SK-N-SH (cell line): ENCODE measurements around the gene SRBD1. TPM values are rescaled to one million over a fixed set of nuclear protein-coding genes. Genes with fewer than 3 reads are reported as not detected.

Source experiments
- CTCF ChIA-PET: fragments of 300-600, 350-600 bp; formaldehyde crosslinking; extraction: SDS; loops from one replicate; lab custom pipeline; 2021; lab: Yijun Ruan, JAX
- POLR2A ChIA-PET: fragments of 350-600 bp; sonication (Branson Sonifier 250); formaldehyde crosslinking; extraction: SDS; loops from one replicate; lab custom pipeline; 2020; ENCODE audit warnings: antibody characterized with exemption, inconsistent platforms; lab: Yijun Ruan, JAX
- DNase-seq: peaks from one replicate; pipeline ENCODE4 v3.0.0; 2012
- H2AFZ ChIP-seq: fragments of 200-600 bp; sonication (generic); 2 replicates; pipeline ENCODE4 v1.8.1; 2016; ENCODE audit warnings: antibody characterized with exemption, mild to moderate bottlenecking, low read depth
- H3F3A ChIP-seq: fragments of 200-600 bp; sonication (generic); replicated peaks from 2 replicates; pipeline ENCODE3; 2016; ENCODE audit warnings: antibody characterized with exemption, mild to moderate bottlenecking; ENCODE audit not compliant: insufficient read depth
- H3K27ac ChIP-seq, 2 experiments: fragments of 200-500 bp in 1 of 2; fragments of 200-600 bp in 1 of 2; sonication (Bioruptor generic) in 1 of 2; sonication (generic), shearing (Covaris generic) in 1 of 2; 2 replicates each; pipeline versions ENCODE4 v1.5.1 to v1.6.1; 2014 to 2016; ENCODE audit warnings: low read depth in 2 of 2, inconsistent platforms in 1 of 2, low read length in 1 of 2, mild to moderate bottlenecking in 1 of 2, mixed read lengths in 1 of 2
- H3K27me3 ChIP-seq: fragments of 200-600 bp; sonication (generic), shearing (Covaris generic); 2 replicates; pipeline ENCODE4 v1.6.1; 2016; ENCODE audit warnings: mixed run types; ENCODE audit not compliant: insufficient read depth
- H3K36me3 ChIP-seq, 2 experiments: fragments of 200-500 bp in 1 of 2; fragments of 200-600 bp in 1 of 2; sonication (Bioruptor generic) in 1 of 2; sonication (generic) in 1 of 2; replicated peaks in 1 of 2; 2 replicates each; pipeline versions ENCODE3 to v1.5.1; 2014 to 2016; ENCODE audit warnings: low read length in 1 of 2, mild to moderate bottlenecking in 1 of 2; ENCODE audit not compliant: insufficient read depth in 2 of 2, control insufficient read depth in 1 of 2
- H3K4me1 ChIP-seq, 2 experiments: fragments of 200-500 bp in 1 of 2; fragments of 200-600 bp in 1 of 2; sonication (Bioruptor generic) in 1 of 2; sonication (generic), shearing (Covaris generic) in 1 of 2; 2 replicates each; pipeline versions ENCODE4 v1.5.1 to v1.6.1; 2014 to 2016; ENCODE audit warnings: low read depth in 1 of 2, low read length in 1 of 2, mixed run types in 1 of 2; ENCODE audit not compliant: insufficient read depth in 2 of 2, control insufficient read depth in 1 of 2
- H3K4me2 ChIP-seq: fragments of 200-600 bp; sonication (generic), shearing (Covaris generic); 2 replicates; pipeline ENCODE4 v1.6.1; 2017; ENCODE audit warnings: mixed run types
- H3K4me3 ChIP-seq, 2 experiments: fragments of 200-500 bp in 1 of 2; fragments of 200-600 bp in 1 of 2; sonication (Bioruptor generic) in 1 of 2; sonication (generic), shearing (Covaris generic) in 1 of 2; 2 replicates each; pipeline versions ENCODE4 v1.5.1 to v1.8.1; 2014 to 2016; ENCODE audit warnings: low read depth in 2 of 2, inconsistent platforms in 1 of 2, low read length in 1 of 2, mild to moderate bottlenecking in 1 of 2, mixed read lengths in 1 of 2, moderate library complexity in 1 of 2
- H3K79me2 ChIP-seq: fragments of 200-600 bp; sonication (generic); 2 replicates; pipeline ENCODE4 v1.8.1; 2017; ENCODE audit warnings: mild to moderate bottlenecking; ENCODE audit not compliant: insufficient read depth
- H3K9ac ChIP-seq: fragments of 200-600 bp; sonication (generic); 2 replicates; pipeline ENCODE4 v1.6.1; 2017; ENCODE audit warnings: mixed run types
- H3K9me2 ChIP-seq: fragments of 200-600 bp; sonication (generic); 2 replicates; pipeline ENCODE4 v1.6.1; 2017; ENCODE audit warnings: mixed run types
- H3K9me3 ChIP-seq: fragments of 200-600 bp; sonication (generic); 2 replicates; pipeline ENCODE4 v1.6.1; 2017; ENCODE audit warnings: mixed run types, mild to moderate bottlenecking, moderate library complexity
- H4K20me1 ChIP-seq: fragments of 200-600 bp; sonication (generic); 2 replicates; pipeline ENCODE4 v1.6.1; 2017; ENCODE audit warnings: mild to moderate bottlenecking, mixed run types; ENCODE audit not compliant: insufficient read depth
- CHD2 ChIP-seq: fragments of 150-350 bp; IDR thresholded peaks from 2 replicates; pipeline ENCODE4 v1.6.1; 2018; ENCODE audit warnings: low read length; ENCODE audit not compliant: partially characterized antibody
- EP300 ChIP-seq, 2 experiments: IDR thresholded peaks; 2 replicates each; pipeline versions ENCODE4 v1.4.0 to v1.6.1; 2012; ENCODE audit warnings: borderline replicate concordance in 1 of 2, low read depth in 1 of 2, low read length in 1 of 2
- EZH2phosphoT487 ChIP-seq: fragments of 200-600 bp; sonication (generic); IDR thresholded peaks from 2 replicates; pipeline ENCODE4 v1.6.1; 2017; ENCODE audit warnings: low read depth, mixed run types, mild to moderate bottlenecking, antibody characterized with exemption, moderate library complexity, borderline replicate concordance
- FOXJ3 ChIP-seq: sonication (generic); formaldehyde crosslinking; IDR thresholded peaks from 2 replicates; pipeline ENCODE4 v1.5.1; 2020; ENCODE audit warnings: mild to moderate bottlenecking, missing genetic modification reagents
- FOXM1 ChIP-seq: IDR thresholded peaks from 2 replicates; pipeline ENCODE4 v1.4.0; 2012; ENCODE audit warnings: low read depth, mild to moderate bottlenecking
- GABPA ChIP-seq: IDR thresholded peaks from 2 replicates; pipeline ENCODE4 v1.4.0; 2012; ENCODE audit warnings: low read depth, mild to moderate bottlenecking
- JUND ChIP-seq: IDR thresholded peaks from 2 replicates; pipeline ENCODE4 v1.4.0; 2012
- NRF1 ChIP-seq: IDR thresholded peaks from 2 replicates; pipeline ENCODE4 v1.6.1; 2012; ENCODE audit warnings: low read depth, mild to moderate bottlenecking, low read length
- RCOR1 ChIP-seq: fragments of 150-350 bp; IDR thresholded peaks from 2 replicates; pipeline ENCODE4 v1.6.1; 2017; ENCODE audit warnings: antibody characterized with exemption, low read length
- RXRA ChIP-seq: IDR thresholded peaks from 2 replicates; pipeline ENCODE4 v1.4.0; 2012; ENCODE audit warnings: low read depth, mild to moderate bottlenecking, borderline replicate concordance
- SIN3A ChIP-seq: IDR thresholded peaks from 2 replicates; pipeline ENCODE4 v1.6.1; 2012; ENCODE audit warnings: low read depth, mild to moderate bottlenecking, low read length, moderate library complexity, borderline replicate concordance
- TEAD4 ChIP-seq: IDR thresholded peaks from 2 replicates; pipeline ENCODE4 v1.4.0; 2012; ENCODE audit warnings: mild to moderate bottlenecking, borderline replicate concordance; ENCODE audit not compliant: insufficient read depth
- YY1 ChIP-seq: IDR thresholded peaks from 2 replicates; pipeline ENCODE4 v1.4.0; 2012; ENCODE audit warnings: low read depth, mild to moderate bottlenecking
- WGBS: methylation state at CpG from one replicate; pipeline ENCODE4 v1.1.6; 2017; ENCODE audit warnings: low lambda C conversion rate; 5-methylcytosine and 5-hydroxymethylcytosine counted together
- polyA plus RNA-seq, 3 experiments: library from polyadenylated mRNA; depleted of rRNA; stranded (reverse); fragments of >200 nt; gene quantifications; 2 replicates each; pipeline ENCODE4 v1.2.3, GENCODE V29; 2012
- TF ChIP-seq, protein P1 (sequence below): IDR thresholded peaks from 2 replicates; pipeline ENCODE4 v1.4.0; 2012; ENCODE audit warnings: low read depth
- TF ChIP-seq, protein P2 (sequence below): fragments of 150-350 bp; IDR thresholded peaks from 2 replicates; pipeline ENCODE4 v1.6.1; 2016; ENCODE audit warnings: mild to moderate bottlenecking, low read depth, low read length
- TF ChIP-seq, protein P3 (sequence below): IDR thresholded peaks from 2 replicates; pipeline ENCODE4 v1.6.1; 2012; ENCODE audit warnings: mild to moderate bottlenecking, low read depth, low read length, moderate library complexity
- TF ChIP-seq, protein P4 (sequence below): IDR thresholded peaks from 2 replicates; pipeline ENCODE4; 2012
- TF ChIP-seq, protein P5 (sequence below): IDR thresholded peaks from 2 replicates; pipeline ENCODE4 v1.4.0; 2012; ENCODE audit warnings: low read depth, borderline replicate concordance
- TF ChIP-seq, protein P6 (sequence below): fragments of 200-600 bp; sonication (generic); IDR thresholded peaks from 2 replicates; pipeline ENCODE4 v1.6.1; 2017; ENCODE audit warnings: antibody characterized with exemption, mild to moderate bottlenecking, moderate library complexity
- TF ChIP-seq, protein P7 (sequence below): IDR thresholded peaks from 2 replicates; pipeline ENCODE4 v1.4.0; 2012; ENCODE audit warnings: low read depth, borderline replicate concordance

SRBD1 gene
- polyA plus RNA-seq, 1 of the 3 experiments (the other 2 are of a cell fraction): 3.2 TPM

DNA sequence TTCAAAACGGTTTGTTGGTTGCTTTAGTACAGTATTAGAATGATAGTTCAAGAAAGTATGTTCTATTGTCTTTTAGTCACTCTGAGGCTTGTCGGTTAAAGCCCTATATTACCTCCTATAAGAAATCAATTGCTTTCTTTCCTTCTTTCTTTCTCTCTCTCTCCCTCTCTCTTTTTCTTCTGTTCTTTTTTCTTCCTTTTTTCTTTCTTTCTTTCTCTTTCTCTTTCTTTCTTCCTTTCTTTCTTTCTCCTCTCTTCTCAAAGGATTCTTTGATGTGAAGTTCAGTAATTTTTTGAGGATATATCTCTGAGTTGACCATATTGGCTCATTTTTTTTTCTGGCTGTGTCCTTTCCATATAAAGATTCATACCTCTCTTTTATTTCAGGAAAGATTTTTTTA, 249.4 kb downstream of the SRBD1 start:
- Histone ChIP-seq H3K9me3 (no peaks in the 10 kb centered on the region), H3K27ac (no peak overlapping the region), H3K4me2 (no peak overlapping the region), H3K36me3 (no peaks in the 10 kb centered on the region), H4K20me1 (no peaks in the 10 kb centered on the region), H2AFZ (no peak overlapping the region), H3K9me2 (no peaks in the 10 kb centered on the region), H3F3A (no peaks in the 10 kb centered on the region), H3K4me1 (no peaks in the 10 kb centered on the region; a peak in 2 of 4 replicates), H3K9ac (no peak overlapping the region), H3K4me3 (no peak overlapping the region), H3K79me2 (no peaks in the 10 kb centered on the region), H3K27me3 (no peaks in the 10 kb centered on the region)
- POLR2A ChIA-PET: no interaction called here
- no peak for DNase-seq
- CTCF ChIA-PET: interaction anchor here (1.0 kb wide), 1 partner anchor 190 kb away, joined by 4 read pairs; no protein-coding TSS in a partner anchor
- TF ChIP-seq JUND: no peak
- TF ChIP-seq GABPA: no peak
- TF ChIP-seq TEAD4: no peak
- no peak for TF ChIP-seq NRF1
- TF ChIP-seq, protein P1, sequence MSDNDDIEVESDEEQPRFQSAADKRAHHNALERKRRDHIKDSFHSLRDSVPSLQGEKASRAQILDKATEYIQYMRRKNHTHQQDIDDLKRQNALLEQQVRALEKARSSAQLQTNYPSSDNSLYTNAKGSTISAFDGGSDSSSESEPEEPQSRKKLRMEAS: no peak
- TF ChIP-seq, protein P2, sequence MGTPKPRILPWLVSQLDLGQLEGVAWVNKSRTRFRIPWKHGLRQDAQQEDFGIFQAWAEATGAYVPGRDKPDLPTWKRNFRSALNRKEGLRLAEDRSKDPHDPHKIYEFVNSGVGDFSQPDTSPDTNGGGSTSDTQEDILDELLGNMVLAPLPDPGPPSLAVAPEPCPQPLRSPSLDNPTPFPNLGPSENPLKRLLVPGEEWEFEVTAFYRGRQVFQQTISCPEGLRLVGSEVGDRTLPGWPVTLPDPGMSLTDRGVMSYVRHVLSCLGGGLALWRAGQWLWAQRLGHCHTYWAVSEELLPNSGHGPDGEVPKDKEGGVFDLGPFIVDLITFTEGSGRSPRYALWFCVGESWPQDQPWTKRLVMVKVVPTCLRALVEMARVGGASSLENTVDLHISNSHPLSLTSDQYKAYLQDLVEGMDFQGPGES: no peak
- TF ChIP-seq, protein P3, sequence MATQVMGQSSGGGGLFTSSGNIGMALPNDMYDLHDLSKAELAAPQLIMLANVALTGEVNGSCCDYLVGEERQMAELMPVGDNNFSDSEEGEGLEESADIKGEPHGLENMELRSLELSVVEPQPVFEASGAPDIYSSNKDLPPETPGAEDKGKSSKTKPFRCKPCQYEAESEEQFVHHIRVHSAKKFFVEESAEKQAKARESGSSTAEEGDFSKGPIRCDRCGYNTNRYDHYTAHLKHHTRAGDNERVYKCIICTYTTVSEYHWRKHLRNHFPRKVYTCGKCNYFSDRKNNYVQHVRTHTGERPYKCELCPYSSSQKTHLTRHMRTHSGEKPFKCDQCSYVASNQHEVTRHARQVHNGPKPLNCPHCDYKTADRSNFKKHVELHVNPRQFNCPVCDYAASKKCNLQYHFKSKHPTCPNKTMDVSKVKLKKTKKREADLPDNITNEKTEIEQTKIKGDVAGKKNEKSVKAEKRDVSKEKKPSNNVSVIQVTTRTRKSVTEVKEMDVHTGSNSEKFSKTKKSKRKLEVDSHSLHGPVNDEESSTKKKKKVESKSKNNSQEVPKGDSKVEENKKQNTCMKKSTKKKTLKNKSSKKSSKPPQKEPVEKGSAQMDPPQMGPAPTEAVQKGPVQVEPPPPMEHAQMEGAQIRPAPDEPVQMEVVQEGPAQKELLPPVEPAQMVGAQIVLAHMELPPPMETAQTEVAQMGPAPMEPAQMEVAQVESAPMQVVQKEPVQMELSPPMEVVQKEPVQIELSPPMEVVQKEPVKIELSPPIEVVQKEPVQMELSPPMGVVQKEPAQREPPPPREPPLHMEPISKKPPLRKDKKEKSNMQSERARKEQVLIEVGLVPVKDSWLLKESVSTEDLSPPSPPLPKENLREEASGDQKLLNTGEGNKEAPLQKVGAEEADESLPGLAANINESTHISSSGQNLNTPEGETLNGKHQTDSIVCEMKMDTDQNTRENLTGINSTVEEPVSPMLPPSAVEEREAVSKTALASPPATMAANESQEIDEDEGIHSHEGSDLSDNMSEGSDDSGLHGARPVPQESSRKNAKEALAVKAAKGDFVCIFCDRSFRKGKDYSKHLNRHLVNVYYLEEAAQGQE: no peak
- TF ChIP-seq EZH2phosphoT487: no peak
- no peak for TF ChIP-seq EP300 (IDR thresholded peaks at IDR 0.05; ENCODE audit: borderline replicate concordance in 1 of 2, low read depth in 1 of 2, low read length in 1 of 2)
- no peak for TF ChIP-seq RXRA
- no peak for TF ChIP-seq FOXJ3 (CRISPR knock-in tag)
- TF ChIP-seq, protein P4, sequence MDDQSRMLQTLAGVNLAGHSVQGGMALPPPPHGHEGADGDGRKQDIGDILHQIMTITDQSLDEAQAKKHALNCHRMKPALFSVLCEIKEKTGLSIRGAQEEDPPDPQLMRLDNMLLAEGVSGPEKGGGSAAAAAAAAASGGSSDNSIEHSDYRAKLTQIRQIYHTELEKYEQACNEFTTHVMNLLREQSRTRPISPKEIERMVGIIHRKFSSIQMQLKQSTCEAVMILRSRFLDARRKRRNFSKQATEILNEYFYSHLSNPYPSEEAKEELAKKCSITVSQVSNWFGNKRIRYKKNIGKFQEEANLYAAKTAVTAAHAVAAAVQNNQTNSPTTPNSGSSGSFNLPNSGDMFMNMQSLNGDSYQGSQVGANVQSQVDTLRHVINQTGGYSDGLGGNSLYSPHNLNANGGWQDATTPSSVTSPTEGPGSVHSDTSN: no peak
- TF ChIP-seq SIN3A: no peak
- TF ChIP-seq, protein P5, sequence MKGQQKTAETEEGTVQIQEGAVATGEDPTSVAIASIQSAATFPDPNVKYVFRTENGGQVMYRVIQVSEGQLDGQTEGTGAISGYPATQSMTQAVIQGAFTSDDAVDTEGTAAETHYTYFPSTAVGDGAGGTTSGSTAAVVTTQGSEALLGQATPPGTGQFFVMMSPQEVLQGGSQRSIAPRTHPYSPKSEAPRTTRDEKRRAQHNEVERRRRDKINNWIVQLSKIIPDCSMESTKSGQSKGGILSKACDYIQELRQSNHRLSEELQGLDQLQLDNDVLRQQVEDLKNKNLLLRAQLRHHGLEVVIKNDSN: no peak
- TF ChIP-seq FOXM1: no peak
- TF ChIP-seq, protein P6, sequence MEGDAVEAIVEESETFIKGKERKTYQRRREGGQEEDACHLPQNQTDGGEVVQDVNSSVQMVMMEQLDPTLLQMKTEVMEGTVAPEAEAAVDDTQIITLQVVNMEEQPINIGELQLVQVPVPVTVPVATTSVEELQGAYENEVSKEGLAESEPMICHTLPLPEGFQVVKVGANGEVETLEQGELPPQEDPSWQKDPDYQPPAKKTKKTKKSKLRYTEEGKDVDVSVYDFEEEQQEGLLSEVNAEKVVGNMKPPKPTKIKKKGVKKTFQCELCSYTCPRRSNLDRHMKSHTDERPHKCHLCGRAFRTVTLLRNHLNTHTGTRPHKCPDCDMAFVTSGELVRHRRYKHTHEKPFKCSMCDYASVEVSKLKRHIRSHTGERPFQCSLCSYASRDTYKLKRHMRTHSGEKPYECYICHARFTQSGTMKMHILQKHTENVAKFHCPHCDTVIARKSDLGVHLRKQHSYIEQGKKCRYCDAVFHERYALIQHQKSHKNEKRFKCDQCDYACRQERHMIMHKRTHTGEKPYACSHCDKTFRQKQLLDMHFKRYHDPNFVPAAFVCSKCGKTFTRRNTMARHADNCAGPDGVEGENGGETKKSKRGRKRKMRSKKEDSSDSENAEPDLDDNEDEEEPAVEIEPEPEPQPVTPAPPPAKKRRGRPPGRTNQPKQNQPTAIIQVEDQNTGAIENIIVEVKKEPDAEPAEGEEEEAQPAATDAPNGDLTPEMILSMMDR: no peak
- no peak for TF ChIP-seq RCOR1
- TF ChIP-seq, protein P7, sequence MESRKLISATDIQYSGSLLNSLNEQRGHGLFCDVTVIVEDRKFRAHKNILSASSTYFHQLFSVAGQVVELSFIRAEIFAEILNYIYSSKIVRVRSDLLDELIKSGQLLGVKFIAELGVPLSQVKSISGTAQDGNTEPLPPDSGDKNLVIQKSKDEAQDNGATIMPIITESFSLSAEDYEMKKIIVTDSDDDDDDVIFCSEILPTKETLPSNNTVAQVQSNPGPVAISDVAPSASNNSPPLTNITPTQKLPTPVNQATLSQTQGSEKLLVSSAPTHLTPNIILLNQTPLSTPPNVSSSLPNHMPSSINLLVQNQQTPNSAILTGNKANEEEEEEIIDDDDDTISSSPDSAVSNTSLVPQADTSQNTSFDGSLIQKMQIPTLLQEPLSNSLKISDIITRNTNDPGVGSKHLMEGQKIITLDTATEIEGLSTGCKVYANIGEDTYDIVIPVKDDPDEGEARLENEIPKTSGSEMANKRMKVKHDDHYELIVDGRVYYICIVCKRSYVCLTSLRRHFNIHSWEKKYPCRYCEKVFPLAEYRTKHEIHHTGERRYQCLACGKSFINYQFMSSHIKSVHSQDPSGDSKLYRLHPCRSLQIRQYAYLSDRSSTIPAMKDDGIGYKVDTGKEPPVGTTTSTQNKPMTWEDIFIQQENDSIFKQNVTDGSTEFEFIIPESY: no peak
- TF ChIP-seq YY1: no peak
- TF ChIP-seq CHD2: no peak
- 62% methylated on average over 2 of the region's 2 CpGs for WGBS
